Left lobe of liver (tissue), 2 donors: ENCODE results near the gene FAHD2A. TPM values are rescaled to one million over a fixed set of nuclear protein-coding genes. Genes with fewer than 3 reads are reported as not detected.
"Not testable (repeated sequence)": the region's sequence is repeated elsewhere in the genome, so short reads cannot be mapped to it uniquely, and the experiment has no call there.

Experiments
- ATAC-seq: fragments of 200-7000 bp; cut with Tn5 transposase; one replicate; pipeline ENCODE4 v1.9.1; 2020; ENCODE audit warnings: mild to moderate bottlenecking, moderate library complexity
- DNase-seq: peaks from one replicate; pipeline ENCODE4 v3.0.0-alpha.2; 2020; ENCODE audit warnings: low spot score
- total RNA-seq: library from RNA; stranded (reverse); gene quantifications from one replicate; pipeline ENCODE4 v1.2.1, GENCODE V29; 2021
- donor health status: DM: no; HTN: no; CAD: no; lungs with moderate emphysema.
- donor health status: DM: no; HTN: yes; CAD: no.

The FAHD2A gene, protein sequence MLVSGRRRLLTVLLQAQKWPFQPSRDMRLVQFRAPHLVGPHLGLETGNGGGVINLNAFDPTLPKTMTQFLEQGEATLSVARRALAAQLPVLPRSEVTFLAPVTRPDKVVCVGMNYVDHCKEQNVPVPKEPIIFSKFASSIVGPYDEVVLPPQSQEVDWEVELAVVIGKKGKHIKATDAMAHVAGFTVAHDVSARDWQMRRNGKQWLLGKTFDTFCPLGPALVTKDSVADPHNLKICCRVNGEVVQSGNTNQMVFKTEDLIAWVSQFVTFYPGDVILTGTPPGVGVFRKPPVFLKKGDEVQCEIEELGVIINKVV
- 75.2 TPM for total RNA-seq

DNA sequence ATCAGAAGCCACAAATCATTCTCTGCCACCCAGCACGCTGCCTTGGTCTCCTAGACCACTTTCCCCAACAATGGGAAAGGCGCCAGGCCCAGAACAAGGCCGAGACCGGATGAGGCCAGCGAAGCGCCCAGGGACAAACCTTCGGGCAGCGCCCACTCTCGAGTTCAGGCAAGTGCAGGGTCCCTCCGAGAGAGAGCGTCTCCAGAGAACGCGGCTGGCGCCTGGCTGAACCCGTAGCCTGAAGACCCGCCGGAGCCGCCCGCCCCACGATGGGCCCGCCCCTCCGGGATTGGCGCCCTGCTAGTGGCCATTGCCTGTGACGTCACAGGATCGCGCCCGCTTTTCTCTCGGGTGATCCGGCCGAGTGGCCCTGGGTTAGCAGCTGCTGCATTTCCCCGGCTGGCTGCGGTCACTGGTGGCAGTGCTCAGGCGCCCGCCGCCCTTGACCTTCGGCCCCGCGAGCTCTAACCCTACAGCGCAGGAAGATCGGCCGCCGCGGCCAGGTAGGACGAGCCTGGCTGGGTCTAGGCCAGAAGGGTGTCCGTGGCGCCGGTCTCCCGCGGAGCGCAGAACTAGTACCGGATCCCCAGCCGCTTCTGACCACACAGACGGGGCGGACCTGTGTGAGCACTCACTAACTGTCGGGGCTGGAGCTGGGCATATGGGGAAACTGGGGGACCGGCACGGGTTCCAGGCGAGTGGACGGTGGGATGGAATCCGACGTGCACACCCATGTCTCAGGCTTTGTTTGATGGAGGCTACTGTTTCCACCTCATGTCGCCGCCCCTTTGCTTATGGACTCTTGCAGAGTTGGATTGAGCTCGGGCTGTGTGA, at the start of gene FAHD2A:
FAHD2A (plus strand) TSS at position 339 of the 834 bp plus-strand sequence. CDS start 2,851 bp downstream, outside the sequence.
- peak; percentile 99 for DNase-seq
- ATAC-seq: peak; percentile 91

DNA sequence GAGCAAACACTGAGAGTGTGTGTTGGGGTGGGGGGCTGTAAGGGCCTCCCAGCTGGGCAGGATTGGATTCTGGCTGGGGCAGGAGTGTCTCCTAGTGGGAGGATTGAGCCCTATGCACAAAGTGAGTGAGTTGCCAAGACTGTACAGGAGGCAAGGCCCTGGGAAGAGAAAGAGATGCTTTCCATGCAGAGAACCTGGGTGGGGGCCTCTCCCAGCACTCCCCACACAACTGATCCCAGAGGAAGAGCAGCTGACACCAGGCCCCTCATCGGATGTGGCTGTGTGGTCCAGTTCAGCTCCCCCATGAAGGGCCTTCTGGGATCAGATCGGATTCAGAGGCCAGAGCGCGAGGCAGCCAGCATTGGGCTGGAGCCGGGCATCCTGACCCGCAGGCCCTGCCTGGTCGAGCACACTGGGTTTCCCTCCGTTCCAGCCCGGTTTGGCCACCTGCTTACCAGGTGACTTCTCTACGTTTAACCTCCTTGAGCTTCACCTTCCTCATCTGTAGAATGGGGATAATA, 49.4 kb upstream of the FAHD2A start:
- peak; percentile 19 for DNase-seq

GRCh38 chr2:95353613-95354468, 48.7 kb upstream of the FAHD2A start:
- peak; percentile 31 for DNase-seq
- no peak for ATAC-seq

More for the DNA sequence above, 49.4 kb upstream of the FAHD2A start:
- ATAC-seq: no peak

GRCh38 chr2:95354469-95354901, 48.0 kb upstream of the FAHD2A start:
- DNase-seq: peak; percentile 27
- ATAC-seq: no peak

DNA sequence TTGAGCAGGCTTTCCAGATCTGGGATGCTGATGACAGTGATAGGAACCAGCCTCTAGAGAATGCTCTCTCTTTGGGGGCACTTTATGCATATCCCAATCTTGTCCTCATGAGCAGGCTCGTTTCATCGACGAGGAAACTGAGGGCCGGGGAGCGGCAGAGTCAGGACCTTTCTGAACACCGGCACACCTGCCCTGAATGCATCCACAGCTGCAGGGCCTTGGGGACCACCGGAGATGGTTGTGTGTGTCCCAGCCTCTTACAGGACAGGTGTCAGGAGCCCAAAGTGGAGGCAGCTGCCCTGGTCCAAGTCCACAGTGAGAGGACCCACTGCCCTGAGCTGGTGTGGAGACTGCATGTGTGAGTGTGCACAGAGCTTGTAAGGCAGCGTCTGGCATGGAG, 47.6 kb upstream of the FAHD2A start:
- DNase-seq (peak; percentile 18), ATAC-seq (no peak)

- not testable (repeated sequence) for ATAC-seq
- peak; percentile 7 for DNase-seq
Observed at GRCh38 chr2:95355486-95355885, 47.0 kb upstream of the FAHD2A start.

- DNase-seq (peak; percentile 22), ATAC-seq (no peak)
Observed at GRCh38 chr2:95356821-95357700, 45.4 kb upstream of the FAHD2A start.

DNA sequence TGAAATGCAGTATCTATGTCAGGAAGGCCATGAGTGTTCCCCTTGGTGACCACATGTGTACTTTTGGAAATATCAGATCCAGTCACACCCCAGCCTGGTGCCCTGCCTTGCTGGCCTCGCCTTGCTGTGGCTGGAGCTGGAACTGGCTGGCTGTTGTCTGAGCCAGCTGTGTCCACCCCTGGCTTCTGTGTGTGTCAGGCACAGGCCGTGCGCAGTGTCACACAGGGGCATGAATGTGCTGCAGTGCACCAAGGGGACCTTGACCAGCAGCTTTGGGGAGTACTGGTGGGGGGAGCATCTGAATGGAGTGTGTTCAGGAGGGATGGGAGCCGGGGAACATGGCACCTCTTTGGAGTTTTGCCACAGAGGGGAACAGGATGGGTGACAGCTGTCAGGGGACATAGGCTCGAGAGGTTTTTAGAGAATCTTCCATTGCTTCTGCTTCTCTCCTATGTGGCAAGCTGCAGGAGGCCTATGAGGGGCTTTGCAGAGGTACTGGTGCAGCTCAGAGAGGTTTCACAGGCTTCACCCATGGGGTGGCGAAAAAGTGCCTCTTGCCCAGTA, 44.7 kb upstream of the FAHD2A start:
- DNase-seq: peak; percentile 26
- no peak for ATAC-seq

DNA sequence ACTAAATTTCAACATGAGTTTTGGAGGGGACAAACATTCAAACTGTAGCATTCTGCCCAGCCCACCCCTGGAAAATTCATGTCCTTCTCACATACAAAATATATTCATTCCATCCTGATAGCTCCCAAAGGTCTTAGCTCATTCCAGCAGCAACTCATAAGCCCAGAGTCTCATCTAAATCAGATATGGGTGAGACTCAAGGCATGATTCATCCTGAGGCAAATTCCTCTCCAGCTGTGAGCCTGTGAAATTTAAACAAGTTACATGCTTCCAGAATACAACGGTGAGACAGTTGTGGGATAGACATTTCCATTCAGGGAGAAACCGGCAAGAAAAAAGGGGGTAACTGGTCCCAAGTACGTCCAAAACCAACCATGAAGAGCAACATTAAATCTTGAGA, 43.5 kb upstream of the FAHD2A start:
- ATAC-seq (no peak), DNase-seq (no peak)

DNA sequence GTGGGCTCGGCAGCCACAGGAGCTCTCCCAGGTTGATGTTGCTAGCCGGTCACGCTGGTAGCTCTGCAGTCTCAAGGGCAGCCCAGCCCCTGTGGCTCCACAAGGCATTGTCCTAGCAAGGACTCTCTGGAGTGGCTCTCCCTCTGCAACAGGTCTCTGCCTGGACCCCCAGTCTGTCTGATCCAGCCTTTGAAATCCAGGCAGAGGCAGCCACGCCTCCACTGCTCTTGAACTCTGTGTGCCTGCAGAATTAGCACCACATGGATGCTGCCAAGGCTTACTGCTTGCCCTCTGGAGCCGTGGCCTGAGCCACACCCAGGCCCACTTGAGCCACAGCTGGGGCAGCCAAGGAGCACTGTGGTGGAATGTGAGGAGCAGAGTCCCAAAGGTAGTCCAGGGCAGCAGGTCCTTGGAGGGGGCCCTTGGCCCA, 43.0 kb upstream of the FAHD2A start:
- DNase-seq (peak; percentile 39), ATAC-seq (no peak)

- peak; percentile 16 for DNase-seq
- no peak for ATAC-seq
Observed at GRCh38 chr2:95361216-95361980, 41.1 kb upstream of the FAHD2A start.

DNA sequence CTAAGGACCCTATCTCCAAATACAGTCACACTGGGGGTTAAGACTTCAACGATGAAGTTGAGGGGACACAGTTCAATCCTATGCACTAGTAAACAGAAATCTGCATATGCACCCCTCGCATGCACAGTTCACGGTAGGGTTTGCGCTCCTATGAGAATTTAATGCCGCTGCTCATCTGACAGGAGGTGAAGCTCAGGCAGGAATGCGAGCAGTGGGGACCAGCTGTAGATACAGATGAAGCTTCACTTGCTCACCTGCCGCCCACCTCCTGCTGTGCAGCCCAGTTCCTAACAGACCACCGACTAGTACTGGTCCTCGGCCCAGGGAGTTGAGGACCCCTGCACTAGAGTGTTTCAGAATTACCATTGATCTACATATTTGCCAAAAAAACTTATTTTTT, 40.0 kb upstream of the FAHD2A start:
- DNase-seq (no peak), ATAC-seq (no peak)

GRCh38 chr2:95366514-95366913, 36.0 kb upstream of the FAHD2A start:
- ATAC-seq (no peak), DNase-seq (peak; percentile 22)

GRCh38 chr2:95372216-95372829, 30.2 kb upstream of the FAHD2A start:
- peak; percentile 33 for DNase-seq
- ATAC-seq: no peak

GRCh38 chr2:95372845-95373244, 29.7 kb upstream of the FAHD2A start:
- DNase-seq: peak; percentile 24
- no peak for ATAC-seq

- ATAC-seq (no peak), DNase-seq (peak; percentile 37)
Observed at GRCh38 chr2:95374029-95374428, 28.5 kb upstream of the FAHD2A start.

DNA sequence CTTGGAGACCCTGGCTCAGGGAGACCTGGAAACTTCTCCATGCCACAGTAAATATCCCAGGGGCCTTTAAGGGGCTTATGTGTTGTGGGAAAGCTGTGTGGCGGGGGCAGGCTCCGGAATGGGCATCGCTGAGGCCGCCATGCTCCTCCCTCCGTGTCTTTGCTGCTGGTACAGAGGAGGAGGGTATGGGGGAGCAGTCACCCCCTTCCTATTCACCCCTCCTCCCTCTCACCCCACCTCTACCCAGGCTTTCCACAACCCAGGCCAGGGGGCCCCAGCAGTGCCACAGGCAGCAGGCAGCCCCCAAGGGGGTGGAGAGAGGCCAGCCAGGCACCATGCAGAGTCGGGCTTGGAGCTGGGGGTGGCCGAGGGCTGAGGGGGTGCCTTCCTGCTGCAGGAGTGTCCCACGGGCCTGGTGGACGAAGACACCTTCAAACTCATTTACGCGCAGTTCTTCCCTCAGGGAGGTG, 28.0 kb upstream of the FAHD2A start:
- ATAC-seq: no peak
- no peak for DNase-seq

- ATAC-seq: no peak
- peak; percentile 32 for DNase-seq
Observed at GRCh38 chr2:95374921-95375471, 27.5 kb upstream of the FAHD2A start.
